Stimulated activated CD4-positive, alpha-beta T cell treated with anti-CD3 and anti-CD28 coated beads, Interleukin-12 subunit alpha, Interleukin-12 subunit beta, amount 100 ng/mL, for 24 hours (primary cell): ENCODE data around the gene TAMALIN.
"Not testable (repeated sequence)": the region's sequence is repeated elsewhere in the genome, so short reads cannot be mapped to it uniquely, and the experiment has no call there.

ENCODE experiments used
- DNase-seq, 2 experiments: peaks; one replicate each; pipeline ENCODE4 v3.0.0-alpha.2; 2020; ENCODE audit warnings: low read depth in 2 of 2

TAMALIN gene

DNA sequence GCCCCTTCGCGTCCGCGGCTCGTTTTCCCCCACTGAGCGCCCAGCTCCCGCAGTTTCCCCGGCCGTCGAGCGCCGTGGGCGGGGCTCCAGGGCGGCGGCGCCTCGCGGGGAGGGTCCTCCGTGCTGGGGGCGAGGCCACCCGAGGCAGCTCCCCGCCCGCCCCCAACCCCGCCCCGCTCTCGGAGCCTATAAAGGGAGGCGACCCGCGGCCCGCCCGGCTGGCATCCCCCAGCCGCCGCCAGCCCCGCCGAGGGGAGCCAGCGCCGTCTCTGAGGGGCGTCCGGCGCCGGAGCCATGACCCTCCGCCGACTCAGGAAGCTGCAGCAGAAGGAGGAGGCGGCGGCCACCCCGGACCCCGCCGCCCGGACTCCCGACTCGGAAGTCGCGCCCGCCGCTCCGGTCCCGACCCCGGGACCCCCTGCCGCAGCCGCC is at the start of gene TAMALIN:
TAMALIN (plus strand) TSS at position 221 of the 432 bp plus-strand sequence; CDS start at position 295, 74 bp downstream.
- peak; percentile 62 to 65 for DNase-seq

DNA sequence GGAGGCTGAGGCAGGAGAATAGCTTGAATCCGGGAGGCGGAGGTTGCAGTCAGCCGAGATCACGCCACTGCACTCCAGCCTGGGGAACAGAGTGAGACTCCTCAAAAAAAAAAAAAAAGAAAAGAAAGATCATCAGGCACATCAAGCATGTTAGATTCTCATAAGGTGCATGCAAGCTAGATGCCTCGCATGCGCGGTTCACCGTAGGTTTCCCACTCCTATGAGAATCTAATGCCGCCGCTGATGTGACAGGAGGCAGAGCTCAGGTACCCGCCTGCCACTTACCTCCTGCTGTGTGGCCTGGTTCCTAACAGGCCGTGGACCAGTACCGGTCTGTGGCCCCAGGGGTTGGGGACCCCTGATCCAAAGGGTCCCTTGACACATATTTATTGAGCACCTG is 48.2 kb upstream of the TAMALIN start:
- DNase-seq: no peak

DNA sequence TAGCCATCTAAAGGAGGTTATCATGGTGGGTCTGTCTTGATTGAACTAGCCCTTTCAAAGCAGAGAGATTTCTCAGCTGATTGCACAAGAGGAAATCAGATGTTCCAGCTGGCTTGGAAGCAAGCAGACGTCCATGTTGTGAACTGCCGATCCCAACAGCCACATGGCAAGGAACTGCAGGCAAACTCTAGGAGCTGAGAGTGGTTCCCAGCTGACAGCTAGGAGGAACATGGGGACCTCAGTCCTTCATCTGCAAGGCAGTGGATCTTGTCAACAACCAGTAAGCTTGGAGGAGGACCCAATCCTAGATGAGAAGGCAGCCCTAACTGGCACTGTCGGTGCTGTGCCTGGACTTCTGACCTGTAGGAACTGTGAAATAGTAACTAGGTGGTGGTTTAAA is 47.5 kb upstream of the TAMALIN start:
- DNase-seq: no peak

DNA sequence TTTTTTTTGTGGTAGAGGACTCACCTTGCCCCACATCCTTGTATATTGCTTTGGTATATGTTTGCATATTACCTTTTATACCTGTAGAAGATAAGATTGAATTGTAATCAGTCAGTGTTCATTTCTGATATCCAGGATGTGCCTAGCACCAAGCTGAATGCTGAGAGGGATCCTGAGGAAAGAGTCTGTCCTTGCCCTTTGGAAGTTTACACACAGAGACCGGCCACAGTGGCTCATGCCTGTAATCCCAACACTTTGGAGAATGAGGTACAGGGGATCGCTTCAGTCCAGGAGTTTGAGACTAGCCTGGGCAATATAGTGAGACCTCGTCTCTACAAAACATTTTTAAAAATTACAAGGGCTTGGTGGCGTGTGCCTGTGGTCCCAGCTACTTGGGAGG is 46.8 kb upstream of the TAMALIN start:
- no peak for DNase-seq

DNA sequence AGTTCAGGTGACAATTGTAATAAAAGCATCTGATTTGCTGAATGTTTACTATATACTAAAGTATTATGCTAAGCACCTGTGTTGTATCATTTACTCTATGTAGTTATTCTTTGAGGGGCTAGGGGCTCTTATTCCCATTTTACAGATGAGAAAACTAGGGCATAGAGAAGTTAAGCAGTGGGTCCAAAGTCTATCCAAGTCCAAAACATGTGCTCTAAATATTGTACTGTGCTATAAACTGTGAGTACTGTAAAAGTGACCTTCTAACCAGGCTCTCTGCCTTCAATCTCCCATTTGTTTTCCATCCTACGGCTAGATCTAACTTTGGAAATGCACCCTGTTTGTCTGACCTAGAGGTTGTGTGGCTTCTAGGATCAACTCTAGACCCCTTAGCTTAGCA is 46.3 kb upstream of the TAMALIN start:
- no peak for DNase-seq

DNA sequence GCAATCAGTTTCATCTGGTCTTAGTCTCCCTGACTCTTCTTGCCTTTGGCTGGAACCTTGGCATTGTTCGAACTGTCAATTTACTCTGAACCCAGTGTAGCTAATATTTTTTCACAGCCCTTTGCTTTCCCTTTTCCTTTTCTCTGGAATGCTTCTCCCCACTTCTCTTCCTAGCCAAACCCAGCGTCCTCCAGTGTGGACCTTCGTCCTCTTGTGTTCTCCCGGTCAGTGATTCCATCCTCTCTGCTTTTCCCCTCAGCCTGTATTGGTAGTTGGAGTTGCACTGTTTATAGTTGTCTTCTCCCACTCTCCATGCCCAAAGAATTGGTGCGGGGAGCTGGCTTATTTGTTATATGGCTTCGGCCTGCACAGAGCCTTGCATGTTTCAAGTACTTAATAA is 45.9 kb upstream of the TAMALIN start:
- no peak for DNase-seq

DNA sequence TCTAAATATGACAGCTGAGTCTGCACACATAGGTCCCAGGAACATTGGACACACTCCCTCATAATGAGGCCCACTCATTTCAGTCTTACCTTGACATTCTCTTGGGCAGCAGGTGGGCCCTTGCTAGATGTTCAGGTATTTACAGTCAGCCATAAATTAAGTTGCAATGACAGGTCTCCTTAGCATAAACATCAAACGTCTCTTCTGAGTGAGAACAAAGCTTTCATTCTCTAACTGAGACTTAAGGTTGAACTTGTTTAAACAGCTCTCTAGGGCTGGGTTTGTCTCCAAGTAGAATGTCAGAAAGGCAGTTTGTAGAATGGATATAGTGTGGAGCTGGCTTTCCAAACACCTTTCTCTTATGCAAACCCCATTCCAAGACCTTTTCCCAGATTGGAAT is 44.9 kb upstream of the TAMALIN start:
- no peak for DNase-seq

DNA sequence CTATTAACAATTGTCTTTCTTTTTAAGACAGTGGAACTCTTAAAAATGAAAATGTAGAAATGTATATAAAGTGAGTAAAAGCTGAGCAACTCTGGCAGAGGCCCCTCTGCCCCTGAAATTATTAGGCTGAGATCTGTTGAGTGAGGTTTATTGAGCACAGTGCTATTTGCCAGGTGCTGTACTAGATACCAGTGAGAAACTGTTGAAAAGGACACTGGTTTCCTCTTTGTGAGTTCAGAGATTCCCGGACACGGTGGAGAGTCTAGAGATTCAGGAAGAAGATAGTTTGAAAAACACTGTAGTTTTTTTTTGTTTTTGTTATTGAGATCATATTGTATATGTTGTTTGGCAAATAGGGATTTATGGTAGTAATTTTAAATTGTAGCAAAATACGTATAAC is 44.0 kb upstream of the TAMALIN start:
- no peak for DNase-seq

DNA sequence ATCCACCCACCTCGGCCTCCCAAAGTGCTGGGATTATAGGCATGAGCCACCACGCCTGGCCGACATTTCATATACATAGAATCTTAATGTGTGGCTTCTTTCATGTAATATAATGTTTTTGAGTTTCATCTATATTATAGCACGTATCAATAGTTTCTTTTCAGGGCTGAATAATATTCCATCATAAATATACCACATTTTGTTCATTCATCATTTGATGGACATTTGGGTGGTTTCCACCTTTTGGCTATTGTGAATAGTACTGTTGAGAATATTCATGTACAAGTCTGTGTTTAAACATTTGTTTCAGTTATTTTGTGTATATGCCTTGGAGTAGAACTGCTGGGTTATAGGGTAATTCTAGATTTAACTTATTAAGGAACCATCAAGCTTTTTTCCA is 43.3 kb upstream of the TAMALIN start:
- DNase-seq: no peak

DNA sequence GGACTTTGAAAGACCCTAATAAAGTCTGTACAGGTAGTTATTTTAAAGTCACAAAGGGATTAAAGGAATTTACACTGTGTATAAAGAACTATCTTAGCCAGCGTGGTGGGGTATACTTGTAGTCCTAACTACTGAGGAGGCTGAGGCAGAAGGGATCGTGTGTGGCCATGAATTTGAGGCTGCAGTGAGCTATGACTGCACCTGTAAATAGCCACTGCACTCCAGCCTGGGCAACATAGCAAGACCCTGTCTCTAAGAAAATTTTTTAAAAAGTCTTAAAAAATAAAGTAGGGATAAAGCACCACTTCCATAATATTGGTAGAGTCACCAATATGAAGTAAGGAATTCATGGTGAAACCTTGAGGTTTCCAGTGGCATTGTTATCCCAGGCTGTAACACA is 37.1 kb upstream of the TAMALIN start:
- DNase-seq: no peak

DNA sequence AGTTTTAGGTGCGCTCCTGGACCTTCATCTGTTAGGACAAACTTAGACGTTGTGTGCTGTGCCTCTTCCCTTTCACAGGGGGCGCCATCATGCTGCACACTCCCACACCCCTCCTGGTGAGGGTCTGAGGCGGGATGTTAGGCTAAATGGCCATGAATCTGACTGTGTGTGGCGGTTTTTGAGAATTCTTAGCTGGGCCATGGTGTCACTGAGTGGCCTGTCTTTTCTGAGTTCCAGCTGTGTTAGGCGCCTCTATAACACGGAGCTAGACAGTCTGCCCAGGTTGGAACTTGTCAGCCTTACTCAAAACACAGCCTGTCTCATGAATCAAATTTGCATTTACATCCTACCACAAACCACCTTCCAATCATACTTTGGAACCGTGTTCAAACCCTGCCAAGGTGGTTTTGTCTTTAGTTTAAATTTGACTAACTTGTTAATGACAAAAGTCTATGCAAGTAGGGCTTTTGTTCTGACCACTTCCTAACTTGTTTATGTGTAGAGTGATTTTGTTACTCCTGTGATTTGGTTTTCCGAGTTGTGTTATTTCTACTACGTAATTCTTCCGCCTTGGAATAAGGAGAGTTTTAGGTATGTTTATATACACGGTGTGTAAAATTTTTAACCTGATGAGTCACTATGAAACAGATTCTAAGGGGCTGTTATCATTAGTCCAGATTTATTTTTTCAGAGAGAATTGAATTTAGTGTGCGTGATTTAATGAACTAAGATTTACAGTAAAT is 35.7 kb upstream of the TAMALIN start:
- DNase-seq: peak in 1 of 2 experiments; percentile 42

DNA sequence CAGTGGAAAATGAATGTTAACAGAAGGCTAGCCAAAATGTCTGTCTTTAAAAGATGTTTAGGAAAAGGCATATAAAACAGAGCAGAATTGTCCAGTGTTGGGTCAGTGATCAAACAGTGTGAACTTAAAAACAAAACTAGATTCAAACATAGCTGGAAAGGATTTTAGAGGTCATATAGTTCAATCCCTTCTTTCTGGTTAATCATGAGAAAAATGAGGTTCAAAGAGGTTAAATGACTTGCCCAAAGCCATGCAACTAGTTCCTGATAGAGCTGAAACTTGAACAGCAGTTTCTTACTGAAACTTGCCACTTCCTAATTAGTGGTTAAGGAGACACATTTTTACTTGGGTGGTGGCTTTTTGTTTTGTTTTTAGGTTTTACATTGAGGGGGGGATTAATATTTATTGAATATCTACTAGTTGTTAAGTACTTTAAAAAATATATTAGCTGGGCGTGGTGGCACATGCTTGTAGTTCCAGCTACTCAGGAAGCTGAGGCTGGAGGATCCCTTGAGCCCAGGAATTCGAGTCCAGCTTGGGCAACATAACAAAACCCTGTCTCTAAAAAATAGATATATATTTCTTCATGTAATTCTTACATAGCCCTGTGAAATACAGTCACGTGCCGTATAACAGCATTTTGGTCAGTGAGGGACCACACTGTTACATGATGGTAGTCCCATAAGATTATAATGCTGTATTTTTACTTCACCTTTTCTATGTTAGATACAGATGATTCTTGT is 34.9 kb upstream of the TAMALIN start:
- no peak for DNase-seq

DNA sequence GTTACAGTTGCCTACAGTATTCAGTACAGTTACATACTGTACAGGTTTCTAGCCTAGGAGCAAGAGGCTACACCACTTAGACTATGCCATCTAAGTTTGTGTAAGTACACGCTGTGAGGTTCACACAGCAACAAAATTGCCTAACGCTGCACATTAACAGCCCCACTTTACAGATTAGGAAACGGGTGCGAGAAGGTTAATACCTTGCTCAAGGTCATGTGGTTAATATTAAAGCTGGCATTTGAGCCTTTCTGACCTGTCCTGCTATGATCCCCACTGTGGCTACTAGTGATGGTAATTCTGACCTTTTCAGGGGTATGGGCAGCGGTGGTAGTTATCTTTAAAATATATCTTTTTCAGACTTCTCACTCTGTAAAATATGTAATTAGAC is 34.3 kb upstream of the TAMALIN start:
- no peak for DNase-seq

DNA sequence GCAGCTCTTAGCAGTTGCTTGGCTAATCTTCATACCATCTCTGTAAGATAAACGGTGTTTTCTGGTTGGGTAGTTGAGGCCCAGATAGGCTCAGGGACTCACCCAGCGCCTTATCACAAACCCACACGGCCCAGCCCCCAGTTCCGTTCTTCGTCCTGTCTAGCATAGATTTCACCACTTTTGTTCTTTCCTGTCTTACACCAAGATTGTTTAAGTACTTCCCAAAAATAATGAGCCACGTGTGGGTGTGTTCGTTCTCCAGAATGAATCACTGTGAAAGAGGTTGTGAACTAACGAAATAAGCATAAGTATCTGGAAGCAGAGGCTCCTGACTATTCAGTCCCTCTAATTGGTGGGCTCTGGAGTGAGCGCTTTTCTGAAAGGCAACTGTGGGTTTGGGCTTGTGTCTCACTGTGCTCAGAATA is 33.9 kb upstream of the TAMALIN start:
- peak in 1 of 2 experiments; percentile 66 for DNase-seq

DNA sequence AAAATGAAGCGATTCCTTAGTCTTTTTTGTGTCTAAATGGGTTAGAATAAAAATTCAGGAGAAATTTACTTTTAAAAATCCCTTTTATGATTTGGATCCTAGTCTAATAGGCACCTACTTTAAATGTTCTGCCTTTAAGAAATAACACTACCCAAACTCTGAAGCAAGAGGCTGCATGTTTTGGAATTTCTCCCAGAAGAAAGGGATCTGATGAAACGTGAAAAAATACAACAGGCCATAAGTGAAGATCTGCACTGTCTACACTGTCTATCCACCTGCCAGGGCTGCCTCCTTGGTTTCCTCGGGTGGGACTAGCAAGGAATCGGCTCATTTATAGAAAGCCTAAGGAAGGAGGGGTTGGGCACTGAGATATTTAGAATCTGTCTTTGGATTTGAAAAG is 33.2 kb upstream of the TAMALIN start:
- no peak for DNase-seq

DNA sequence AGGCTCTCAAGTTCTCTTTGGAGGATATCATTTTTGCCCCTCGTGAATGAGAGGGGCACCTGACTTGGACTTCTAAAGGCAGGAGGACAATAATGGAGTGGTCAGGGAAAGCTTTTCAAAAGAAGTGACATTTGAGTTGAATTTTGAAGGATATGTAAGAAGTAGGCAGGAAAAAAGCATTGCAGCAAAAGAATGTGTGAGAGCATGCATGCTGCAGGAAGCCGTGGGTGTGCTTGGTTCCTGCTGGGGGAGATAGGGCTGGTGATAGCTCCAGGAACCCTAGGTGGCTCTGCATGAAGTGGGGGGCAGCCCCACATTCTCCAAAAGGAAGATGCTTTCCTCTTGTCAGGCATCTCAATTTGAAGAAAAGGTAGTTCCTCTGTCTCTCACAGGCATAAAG is 32.1 kb upstream of the TAMALIN start:
- no peak for DNase-seq

DNA sequence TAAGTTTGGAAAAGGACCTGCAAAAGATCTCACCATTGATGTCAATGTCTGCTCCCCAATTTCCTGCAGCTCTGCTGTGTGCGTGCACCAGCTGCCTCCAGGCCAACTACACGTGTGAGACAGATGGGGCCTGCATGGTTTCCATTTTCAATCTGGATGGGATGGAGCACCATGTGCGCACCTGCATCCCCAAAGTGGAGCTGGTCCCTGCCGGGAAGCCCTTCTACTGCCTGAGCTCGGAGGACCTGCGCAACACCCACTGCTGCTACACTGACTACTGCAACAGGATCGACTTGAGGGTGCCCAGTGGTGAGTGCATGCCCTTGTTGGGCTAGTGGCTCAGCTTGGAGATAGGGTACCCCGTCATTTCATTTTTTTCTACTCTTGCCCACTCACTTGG is 31.6 kb upstream of the TAMALIN start:
- DNase-seq: no peak

DNA sequence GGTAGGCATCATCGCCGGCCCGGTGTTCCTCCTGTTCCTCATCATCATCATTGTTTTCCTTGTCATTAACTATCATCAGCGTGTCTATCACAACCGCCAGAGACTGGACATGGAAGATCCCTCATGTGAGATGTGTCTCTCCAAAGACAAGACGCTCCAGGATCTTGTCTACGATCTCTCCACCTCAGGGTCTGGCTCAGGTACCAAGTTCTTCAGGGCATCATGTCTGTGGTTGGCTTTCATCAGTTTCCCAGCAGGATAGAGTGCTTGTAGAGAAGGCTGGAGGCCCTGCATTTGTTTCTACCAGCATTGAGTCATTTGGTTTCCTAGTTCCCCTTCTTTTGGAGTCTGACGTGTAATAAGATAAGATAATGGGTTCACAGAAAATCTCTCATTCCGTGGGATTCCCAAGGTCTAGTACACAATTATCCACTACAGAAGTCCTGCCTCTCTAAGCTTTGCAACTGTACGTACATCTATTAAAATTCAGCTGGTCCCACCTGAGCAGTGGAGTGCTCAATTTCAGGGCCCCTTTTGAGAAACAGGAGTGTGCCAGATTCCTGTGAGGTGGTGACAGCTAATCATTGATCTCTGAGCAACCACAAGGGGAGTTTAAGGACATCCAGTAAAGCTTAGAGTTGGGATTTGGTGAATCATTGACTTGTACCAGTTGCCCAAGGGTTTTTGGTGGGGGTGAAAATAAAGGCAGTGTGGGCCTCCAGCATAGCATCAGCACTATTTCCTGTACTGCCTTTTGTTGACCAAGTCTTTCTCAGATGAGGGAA is 30.2 kb upstream of the TAMALIN start:
- DNase-seq: no peak

DNA sequence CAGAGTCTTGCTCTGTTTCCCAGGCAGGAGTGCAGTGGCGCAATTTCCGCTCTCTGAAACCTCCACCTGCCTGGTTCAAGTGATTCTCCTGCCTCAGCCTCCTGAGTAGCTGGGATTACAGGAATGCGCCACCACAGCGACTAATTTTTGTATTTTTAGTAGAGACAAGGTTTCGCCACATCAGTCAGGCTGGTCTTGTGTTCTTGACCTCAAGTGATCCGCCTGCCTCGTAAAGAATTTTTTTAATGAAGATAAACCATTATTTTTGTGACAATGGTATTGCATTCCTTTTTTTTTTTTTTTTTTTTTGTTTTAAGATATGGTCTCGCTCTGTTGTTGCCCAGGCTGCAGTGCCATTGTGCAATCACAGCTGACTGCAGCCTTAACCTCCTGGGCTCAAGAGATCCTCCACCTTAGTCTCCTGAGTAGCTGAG is 29.4 kb upstream of the TAMALIN start:
- no peak for DNase-seq

DNA sequence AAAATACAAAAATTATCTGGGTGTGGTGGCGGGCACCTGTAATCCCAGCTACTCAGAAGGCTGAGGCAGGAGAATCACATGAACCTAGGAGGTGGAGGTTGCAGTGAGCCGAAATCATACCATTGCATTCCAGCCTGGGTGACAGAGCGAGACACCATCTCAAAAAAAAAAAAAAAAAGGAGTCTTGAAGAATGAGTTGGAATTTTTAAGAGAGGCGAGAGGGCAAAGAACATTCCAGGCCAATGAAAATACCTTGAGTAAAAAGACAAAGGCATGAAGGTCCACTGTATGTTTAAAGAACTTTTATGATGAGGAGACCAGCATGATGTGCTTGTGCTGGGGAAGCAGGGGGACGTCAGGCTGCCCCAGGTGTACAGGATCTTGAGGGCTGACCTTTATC is 27.4 kb upstream of the TAMALIN start:
- not testable (repeated sequence) for DNase-seq

DNA sequence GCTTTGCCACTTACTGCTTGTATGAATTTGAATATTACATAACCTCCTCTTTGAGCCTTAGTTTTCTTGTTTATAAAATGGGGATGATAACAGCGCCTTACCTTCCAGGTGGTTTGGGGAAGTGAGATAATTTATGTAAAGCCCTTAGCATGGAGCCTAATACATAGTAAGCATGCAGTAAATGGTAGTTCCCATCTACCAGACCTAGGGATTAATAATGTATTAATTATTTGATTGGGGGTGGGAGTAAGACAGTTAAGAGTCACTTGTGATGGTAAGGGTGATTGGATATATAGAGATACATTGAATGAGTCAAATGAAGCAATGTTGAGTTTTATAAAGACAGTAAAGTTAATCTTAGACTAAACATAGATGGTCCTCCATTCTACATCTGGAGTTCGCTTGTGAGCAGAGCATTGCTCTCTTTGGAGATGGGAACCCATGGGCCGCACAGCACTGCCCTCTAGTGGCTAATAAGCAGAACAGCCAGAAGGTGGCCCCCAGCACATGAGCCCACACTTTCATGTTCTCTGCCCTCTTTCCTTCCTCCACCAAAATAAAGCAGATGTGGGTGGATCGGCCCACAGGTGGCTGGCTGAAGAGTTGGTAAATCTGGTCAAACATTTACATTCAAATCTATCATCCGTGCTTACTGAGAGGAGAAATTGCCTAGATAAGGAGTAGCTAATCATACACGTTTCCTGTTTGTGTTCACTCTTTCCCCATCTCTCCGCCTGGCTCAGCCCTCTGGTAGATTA is 26.5 kb upstream of the TAMALIN start:
- DNase-seq: peak; percentile 42 to 52

DNA sequence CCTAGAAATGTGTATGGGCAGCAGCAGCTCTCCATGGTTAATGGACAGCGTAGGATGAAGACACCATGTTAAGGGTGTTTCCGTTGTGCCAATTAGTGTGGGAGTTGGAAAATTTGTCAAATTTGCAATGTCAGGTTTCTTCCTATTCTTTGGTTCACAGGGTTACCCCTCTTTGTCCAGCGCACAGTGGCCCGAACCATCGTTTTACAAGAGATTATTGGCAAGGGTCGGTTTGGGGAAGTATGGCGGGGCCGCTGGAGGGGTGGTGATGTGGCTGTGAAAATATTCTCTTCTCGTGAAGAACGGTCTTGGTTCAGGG is 26.0 kb upstream of the TAMALIN start:
- no peak for DNase-seq
